HG03066 (cell line): ENCODE measurements around the gene CSH1.
"Not testable (repeated sequence)": the region's sequence is repeated elsewhere in the genome, so short reads cannot be mapped to it uniquely, and the experiment has no call there.

Experiments
- ATAC-seq: cut with Tn5 transposase; IDR thresholded peaks from one replicate; pipeline ENCODE4 v1.9.1; 2021; ENCODE audit warnings: low read depth; ENCODE audit not compliant: unreplicated experiment

Gene CSH1

DNA sequence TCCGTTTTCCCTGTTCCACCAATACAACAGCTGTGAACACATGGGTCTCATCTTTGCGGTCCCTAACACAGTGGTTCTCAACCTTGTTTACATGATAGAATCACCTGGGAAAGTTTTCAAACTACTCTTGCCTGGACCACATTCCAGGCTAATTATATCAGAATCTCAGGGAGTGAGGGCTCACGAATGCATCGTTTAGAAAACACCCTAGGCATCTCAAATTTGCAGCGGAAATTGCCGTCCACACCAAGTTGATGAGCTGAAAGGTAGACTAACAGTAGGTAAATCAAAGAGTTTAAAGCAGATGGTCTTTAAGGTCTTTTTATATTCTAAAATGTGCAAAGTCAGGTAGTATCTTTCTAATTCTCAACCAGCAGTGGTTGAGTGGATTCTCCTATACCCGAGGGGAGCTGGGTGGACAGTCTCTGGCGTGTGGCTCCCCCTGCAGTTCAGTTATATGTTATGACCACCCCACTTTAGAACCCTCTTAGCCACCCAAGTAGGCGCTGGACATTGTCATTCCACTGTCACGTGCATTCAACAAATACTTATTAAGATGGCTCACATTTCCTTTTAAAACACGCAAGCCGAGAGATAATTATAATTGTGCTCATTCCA, 10.9 kb upstream of the CSH1 start:
- not testable (repeated sequence) for ATAC-seq

DNA sequence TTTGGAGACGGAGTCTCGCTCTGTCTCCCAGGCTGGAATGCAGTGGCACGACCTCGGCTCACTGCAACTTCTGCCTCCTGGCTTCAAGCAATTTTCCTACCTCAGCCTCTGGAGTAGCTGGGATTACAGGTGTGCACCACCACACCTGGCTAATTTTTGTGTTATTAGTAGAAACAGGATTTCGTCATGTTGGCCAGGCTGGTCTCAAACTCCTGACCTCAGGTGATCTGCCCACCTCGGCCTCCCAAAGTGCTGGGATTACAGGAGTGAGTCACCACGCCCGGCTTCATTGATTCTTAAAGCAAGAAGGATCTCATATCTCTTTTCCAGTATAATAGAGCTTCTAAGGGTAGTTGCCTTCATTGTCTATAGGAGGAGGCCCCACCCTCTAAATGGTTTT, 8.4 kb upstream of the CSH1 start:
- ATAC-seq: not testable (repeated sequence)

GRCh38 chr17:63903787-63904201, 7.4 kb upstream of the CSH1 start:
- not testable (repeated sequence) for ATAC-seq

DNA sequence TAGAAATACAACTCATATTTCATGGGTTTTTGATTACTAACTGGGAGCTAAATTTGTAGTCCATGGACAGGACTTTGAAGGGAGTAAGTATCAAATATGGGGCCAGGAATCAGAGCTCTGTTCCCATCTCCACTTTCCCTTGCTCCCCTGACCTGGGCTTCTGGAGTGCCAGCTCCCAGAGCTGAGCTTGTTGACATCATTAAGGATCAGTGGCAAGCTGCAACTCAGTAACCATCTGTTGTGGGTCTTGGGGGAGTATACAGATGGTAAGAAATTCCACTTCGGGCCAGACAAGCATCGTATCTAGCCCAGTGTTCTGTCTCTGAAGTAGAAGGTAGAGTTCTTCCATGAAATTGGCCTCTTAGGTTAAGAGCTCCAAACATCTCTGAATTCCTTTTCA, 5.6 kb upstream of the CSH1 start:
- not testable (repeated sequence) for ATAC-seq

DNA sequence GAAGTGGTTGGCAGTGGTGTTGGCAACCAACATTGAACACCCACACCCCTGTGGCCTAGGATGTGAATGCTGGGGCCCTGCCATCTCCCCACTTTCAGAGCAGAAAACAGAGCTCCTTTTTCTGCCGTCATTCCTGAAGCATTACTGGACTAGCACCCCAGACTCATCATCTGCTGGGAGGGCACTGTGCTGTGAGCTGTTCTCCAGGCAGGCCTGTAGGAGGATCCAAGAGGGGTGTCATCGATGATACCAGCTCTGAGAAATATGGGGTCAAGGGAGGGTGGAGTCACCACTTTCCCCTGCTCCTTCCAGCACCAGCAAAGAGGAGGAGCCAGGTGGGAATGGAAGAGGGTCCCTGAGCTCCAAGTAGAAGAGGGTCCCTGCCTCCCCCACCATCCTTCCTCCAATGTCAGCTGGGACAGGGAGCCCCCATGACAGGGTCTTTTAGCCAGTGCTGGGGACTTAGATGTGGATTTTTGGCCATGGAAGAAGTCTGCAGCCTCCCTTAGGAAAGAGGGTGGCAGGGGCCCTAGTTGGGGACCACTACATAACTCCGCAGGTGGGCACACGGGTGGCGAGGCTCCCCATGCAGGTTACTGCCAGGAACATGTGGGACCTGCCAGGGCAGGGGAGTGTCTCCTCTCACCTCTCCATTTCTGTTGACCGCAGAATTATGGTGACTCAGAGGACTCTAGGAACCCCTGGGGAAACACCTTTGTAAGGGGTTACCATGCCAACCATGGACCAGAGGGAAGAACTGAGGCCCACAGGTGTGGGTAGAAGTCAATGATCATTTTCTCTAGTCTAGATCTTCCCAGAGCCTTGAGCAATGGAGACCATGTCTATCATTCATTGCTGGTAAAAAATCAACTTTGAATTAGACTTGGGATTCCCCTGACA, 2.8 kb upstream of the CSH1 start:
- ATAC-seq: not testable (repeated sequence)

DNA sequence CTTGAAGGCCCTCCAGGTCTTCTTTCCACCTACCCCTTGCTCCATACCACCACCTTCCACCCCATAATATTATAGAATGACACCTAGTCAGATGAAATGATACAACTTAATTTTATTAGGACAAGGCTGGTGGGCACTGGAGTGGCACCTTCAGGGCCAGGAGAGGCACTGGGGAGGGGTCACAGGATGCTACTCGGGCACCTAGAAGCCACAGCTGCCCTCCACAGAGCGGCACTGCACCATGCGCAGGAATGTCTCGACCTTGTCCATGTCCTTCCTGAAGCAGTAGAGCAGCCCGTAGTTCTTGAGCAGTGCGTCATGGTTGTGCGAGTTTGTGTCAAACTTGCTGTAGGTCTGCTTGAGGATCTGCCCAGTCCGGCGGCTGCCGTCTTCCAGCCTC, 1.6 kb downstream of the CSH1 start:
- not testable (repeated sequence) for ATAC-seq

DNA sequence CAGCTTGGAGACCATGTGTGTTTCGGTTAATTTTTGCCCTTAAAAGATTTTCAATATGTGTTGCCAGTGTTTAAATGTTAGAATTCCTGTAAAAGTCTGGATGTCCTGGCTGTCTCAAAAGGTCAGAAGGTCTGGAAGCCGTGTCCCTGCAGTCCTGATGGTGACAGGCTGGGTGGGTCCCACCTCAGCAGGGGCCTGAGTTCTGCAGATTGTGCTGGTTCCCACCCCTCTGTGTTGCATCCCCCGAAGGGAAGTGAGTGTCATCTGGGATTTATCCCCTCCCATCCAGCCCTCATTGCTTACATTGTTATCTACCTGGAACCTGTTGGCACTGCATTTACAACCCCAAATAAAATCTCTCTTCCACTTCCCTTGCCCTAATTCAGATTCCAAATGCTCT, 2.4 kb downstream of the CSH1 start:
- ATAC-seq: not testable (repeated sequence)

DNA sequence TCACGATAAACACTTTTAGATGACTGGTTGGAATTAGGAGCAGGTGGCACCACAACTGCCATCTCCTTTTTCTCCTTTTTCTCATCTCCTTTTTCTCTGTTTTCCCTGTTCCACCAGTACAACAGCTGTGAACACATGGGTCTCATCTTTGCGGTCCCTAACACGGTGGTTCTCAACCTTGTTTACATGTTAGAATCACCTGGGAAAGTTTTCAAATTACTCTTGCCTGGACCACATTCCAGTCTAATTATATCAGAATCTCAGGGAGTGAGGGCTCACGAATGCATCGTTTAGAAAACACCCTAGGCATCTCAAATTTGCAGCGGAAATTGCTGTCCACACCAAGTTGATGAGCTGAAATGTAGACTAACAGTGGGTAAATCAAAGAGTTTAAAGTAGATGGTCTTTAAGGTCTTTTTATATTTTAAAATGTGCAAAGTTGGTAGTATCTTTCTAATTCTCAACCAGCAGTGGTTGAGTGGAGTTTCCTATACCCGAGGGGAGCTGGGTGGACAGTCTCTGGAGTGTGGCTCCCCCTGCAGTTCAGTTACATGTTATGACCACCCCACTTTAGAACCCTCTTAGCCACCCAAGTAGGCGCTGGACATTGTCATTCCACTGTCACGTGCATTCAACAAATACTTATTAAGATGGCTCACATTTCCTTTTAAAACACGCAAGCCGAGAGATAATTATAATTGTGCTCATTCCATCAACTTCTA, 3.9 kb downstream of the CSH1 start:
- ATAC-seq: not testable (repeated sequence)

GRCh38 chr17:63889026-63889848, 7.1 kb downstream of the CSH1 start:
- not testable (repeated sequence) for ATAC-seq

- not testable (repeated sequence) for ATAC-seq
These were observed 11.3 kb downstream of the CSH1 start for GRCh38 chr17:63885119-63885518.

DNA sequence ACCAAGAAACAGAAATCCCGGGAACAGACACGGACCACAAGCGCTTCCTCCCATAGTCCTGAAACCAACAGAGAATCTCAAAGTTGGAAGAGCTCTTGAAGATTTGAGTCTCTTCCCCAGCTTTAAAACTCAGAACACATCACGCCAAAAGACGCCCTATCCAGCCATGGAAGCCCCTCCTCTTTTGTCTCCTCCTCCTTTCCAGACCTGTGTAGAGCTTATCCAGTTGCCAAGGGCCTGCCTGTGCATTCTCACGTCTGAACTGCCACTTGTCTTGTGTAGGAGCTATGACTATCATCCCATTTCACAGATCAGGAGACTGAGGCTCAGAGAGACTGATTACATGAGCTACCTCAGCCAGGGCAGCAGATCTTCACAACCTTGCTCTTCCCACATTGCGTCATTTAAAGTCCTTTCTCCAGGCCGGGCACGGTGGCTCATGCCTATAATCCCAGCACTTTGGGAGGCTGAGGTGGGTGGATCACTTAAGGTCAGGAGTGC, 13.7 kb downstream of the CSH1 start:
- not testable (repeated sequence) for ATAC-seq

- ATAC-seq: no peak
These were observed 14.3 kb downstream of the CSH1 start, which contains the start of gene GH2 for GRCh38 chr17:63881935-63882601. GH2 (minus strand) TSS chr17:63881944; CDS start chr17:63881801, 143 bp downstream.

GRCh38 chr17:63881337-63881736, 15.0 kb downstream of the CSH1 start:
- ATAC-seq: not testable (repeated sequence)

- ATAC-seq: no peak
These were observed 15.7 kb downstream of the CSH1 start for GRCh38 chr17:63880706-63881105.

GRCh38 chr17:63878413-63878812, 18.0 kb downstream of the CSH1 start:
- ATAC-seq: not testable (repeated sequence)

DNA sequence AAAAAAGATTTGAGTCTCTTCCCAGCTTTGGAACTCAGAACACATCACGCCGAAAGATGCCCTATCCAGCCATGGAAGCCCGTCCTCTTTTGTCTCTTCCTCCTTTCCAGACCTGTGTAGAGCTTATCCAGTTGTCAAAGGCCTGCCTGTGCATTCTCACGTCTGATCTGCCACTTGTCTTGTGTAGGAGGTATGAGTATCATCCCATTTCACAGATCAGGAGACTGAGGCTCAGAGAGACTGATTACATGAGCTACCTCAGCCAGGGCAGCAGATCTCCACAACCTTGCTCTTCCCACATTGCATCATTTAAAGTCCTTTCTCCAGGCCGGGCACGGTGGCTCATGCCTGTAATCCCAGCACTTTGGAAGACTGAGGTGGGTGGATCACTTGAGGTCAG, 21.7 kb downstream of the CSH1 start:
- ATAC-seq: not testable (repeated sequence)

GRCh38 chr17:63874061-63874626, 22.2 kb downstream of the CSH1 start:
- ATAC-seq: not testable (repeated sequence)

DNA sequence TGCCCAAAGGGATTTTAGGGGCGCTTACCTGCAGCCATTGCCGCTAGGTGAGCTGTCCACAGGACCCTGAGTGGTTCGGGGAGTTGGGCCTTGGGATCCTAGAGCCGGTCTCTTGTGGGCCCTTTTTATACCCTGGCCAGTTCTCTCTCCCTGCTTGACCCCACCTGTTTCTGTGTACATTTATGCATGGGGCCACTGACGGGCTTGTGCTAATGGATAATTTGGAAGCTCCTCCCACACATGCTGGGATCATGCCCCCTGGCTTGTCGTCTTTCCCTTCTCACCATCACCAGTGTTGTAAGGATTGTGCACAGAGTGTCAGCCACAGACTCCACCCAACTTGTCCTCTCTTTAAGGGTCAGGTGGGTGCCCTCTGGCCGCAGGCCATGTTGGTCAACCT, 22.8 kb downstream of the CSH1 start, which contains the start of gene CSH2:
TSS of gene CSH2 (minus strand) at position 101 of the 400 bp plus-strand sequence. CDS start at position 38, 63 bp downstream.
- not testable (repeated sequence) for ATAC-seq
